ENCODE results near the gene LRRC8E. TPM values are rescaled to one million over a fixed set of nuclear protein-coding genes. Genes with fewer than 3 reads are reported as not detected.

The LRRC8E gene
- total and polyA plus RNA-seq, 10 of the 15 experiments (the other 5 are each of a cell fraction or from before 2014, with no cell fraction given): 0.04 to 0.32 (median 0.25) TPM; not detected in 7

DNA sequence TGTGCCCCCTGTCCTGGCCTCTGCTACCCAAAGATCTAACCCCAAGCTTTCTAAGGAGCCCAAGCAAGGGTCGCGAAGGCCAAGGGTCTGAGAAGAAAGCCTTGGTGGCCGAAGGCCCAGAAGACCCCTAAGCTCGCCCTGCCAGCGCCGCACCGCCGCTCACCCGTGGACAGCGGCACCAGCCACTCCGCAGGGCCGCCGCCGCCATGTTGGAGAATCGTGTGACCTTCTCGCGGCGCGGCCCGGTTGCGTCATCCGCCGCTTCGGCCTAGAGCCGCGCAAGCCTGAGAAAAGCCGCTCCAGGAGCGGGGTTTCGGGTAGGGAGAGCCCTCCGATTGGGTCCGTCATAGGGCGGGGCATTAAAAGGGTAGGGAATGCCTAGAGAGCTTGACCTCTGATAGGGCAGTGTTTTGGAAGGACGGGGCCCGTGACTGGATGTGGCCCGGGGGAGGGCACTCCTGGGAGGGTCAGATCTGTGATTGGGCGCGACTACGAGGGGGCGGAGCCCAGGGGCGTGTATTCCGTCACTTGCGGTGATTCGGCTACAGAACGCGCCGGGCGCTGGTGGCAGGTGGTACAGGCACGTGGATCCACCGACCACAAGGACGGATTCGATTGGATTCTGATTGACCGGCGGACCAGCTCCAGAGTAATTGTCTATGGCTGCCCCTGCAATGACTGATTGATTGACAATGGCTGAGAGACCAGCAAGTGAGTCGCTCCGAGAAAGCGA is 55.3 kb downstream of the LRRC8E start, which contains the start of gene TIMM44 (continued):
- TF ChIP-seq, protein P1, sequence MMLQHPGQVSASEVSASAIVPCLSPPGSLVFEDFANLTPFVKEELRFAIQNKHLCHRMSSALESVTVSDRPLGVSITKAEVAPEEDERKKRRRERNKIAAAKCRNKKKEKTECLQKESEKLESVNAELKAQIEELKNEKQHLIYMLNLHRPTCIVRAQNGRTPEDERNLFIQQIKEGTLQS (IDR thresholded peaks at IDR 0.05; ENCODE audit: borderline replicate concordance, extremely low read depth, low read depth, low read length): peak; percentile 59; the same call in 1 of the 2 replicates
- TF ChIP-seq, protein P2, sequence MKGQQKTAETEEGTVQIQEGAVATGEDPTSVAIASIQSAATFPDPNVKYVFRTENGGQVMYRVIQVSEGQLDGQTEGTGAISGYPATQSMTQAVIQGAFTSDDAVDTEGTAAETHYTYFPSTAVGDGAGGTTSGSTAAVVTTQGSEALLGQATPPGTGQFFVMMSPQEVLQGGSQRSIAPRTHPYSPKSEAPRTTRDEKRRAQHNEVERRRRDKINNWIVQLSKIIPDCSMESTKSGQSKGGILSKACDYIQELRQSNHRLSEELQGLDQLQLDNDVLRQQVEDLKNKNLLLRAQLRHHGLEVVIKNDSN (IDR thresholded peaks at IDR 0.05; ENCODE audit: borderline replicate concordance, extremely low read length, insufficient read depth, low read depth, low read length): peak; percentile 73
- no peak for TF ChIP-seq EED (IDR thresholded peaks at IDR 0.05; ENCODE audit: low read depth)
- TF ChIP-seq, protein P3, sequence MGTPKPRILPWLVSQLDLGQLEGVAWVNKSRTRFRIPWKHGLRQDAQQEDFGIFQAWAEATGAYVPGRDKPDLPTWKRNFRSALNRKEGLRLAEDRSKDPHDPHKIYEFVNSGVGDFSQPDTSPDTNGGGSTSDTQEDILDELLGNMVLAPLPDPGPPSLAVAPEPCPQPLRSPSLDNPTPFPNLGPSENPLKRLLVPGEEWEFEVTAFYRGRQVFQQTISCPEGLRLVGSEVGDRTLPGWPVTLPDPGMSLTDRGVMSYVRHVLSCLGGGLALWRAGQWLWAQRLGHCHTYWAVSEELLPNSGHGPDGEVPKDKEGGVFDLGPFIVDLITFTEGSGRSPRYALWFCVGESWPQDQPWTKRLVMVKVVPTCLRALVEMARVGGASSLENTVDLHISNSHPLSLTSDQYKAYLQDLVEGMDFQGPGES (IDR thresholded peaks at IDR 0.05): peak; percentile 74; the same call in 1 of the 2 replicates
- TF ChIP-seq, protein P4, sequence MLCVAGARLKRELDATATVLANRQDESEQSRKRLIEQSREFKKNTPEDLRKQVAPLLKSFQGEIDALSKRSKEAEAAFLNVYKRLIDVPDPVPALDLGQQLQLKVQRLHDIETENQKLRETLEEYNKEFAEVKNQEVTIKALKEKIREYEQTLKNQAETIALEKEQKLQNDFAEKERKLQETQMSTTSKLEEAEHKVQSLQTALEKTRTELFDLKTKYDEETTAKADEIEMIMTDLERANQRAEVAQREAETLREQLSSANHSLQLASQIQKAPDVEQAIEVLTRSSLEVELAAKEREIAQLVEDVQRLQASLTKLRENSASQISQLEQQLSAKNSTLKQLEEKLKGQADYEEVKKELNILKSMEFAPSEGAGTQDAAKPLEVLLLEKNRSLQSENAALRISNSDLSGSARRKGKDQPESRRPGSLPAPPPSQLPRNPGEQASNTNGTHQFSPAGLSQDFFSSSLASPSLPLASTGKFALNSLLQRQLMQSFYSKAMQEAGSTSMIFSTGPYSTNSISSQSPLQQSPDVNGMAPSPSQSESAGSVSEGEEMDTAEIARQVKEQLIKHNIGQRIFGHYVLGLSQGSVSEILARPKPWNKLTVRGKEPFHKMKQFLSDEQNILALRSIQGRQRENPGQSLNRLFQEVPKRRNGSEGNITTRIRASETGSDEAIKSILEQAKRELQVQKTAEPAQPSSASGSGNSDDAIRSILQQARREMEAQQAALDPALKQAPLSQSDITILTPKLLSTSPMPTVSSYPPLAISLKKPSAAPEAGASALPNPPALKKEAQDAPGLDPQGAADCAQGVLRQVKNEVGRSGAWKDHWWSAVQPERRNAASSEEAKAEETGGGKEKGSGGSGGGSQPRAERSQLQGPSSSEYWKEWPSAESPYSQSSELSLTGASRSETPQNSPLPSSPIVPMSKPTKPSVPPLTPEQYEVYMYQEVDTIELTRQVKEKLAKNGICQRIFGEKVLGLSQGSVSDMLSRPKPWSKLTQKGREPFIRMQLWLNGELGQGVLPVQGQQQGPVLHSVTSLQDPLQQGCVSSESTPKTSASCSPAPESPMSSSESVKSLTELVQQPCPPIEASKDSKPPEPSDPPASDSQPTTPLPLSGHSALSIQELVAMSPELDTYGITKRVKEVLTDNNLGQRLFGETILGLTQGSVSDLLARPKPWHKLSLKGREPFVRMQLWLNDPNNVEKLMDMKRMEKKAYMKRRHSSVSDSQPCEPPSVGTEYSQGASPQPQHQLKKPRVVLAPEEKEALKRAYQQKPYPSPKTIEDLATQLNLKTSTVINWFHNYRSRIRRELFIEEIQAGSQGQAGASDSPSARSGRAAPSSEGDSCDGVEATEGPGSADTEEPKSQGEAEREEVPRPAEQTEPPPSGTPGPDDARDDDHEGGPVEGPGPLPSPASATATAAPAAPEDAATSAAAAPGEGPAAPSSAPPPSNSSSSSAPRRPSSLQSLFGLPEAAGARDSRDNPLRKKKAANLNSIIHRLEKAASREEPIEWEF (IDR thresholded peaks at IDR 0.05; ENCODE audit: insufficient replicate concordance, low read depth, low read length): no peak
- TF ChIP-seq, protein P5, sequence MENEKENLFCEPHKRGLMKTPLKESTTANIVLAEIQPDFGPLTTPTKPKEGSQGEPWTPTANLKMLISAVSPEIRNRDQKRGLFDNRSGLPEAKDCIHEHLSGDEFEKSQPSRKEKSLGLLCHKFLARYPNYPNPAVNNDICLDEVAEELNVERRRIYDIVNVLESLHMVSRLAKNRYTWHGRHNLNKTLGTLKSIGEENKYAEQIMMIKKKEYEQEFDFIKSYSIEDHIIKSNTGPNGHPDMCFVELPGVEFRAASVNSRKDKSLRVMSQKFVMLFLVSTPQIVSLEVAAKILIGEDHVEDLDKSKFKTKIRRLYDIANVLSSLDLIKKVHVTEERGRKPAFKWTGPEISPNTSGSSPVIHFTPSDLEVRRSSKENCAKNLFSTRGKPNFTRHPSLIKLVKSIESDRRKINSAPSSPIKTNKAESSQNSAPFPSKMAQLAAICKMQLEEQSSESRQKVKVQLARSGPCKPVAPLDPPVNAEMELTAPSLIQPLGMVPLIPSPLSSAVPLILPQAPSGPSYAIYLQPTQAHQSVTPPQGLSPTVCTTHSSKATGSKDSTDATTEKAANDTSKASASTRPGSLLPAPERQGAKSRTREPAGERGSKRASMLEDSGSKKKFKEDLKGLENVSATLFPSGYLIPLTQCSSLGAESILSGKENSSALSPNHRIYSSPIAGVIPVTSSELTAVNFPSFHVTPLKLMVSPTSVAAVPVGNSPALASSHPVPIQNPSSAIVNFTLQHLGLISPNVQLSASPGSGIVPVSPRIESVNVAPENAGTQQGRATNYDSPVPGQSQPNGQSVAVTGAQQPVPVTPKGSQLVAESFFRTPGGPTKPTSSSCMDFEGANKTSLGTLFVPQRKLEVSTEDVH (IDR thresholded peaks at IDR 0.05; ENCODE audit: low read depth, partially characterized antibody): no peak
- TF ChIP-seq RCOR1 (conservative IDR thresholded peaks at IDR 0.05; ENCODE audit: low read depth, low read length): no peak
- peak; percentile 70; the same call in 1 of the 2 replicates for TF ChIP-seq IKZF1 (conservative IDR thresholded peaks at IDR 0.05)
- TF ChIP-seq, protein P6, sequence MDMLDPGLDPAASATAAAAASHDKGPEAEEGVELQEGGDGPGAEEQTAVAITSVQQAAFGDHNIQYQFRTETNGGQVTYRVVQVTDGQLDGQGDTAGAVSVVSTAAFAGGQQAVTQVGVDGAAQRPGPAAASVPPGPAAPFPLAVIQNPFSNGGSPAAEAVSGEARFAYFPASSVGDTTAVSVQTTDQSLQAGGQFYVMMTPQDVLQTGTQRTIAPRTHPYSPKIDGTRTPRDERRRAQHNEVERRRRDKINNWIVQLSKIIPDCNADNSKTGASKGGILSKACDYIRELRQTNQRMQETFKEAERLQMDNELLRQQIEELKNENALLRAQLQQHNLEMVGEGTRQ (IDR thresholded peaks at IDR 0.05; ENCODE audit: borderline replicate concordance, low read depth, low read length): no peak; the same call in 1 of the 2 replicates
- TF ChIP-seq CHD1 (IDR thresholded peaks at IDR 0.05; ENCODE audit: low read depth, low read length): no peak
- TF ChIP-seq MXI1 (IDR thresholded peaks at IDR 0.05; ENCODE audit: low read depth, low read length): peak; percentile 98
- TF ChIP-seq CHD2 (IDR thresholded peaks at IDR 0.05; ENCODE audit: borderline replicate concordance, low read depth, low read length): peak; percentile 78; the same call in 1 of the 2 replicates
